ENCODE data around the gene KLF17.

The KLF17 gene

DNA sequence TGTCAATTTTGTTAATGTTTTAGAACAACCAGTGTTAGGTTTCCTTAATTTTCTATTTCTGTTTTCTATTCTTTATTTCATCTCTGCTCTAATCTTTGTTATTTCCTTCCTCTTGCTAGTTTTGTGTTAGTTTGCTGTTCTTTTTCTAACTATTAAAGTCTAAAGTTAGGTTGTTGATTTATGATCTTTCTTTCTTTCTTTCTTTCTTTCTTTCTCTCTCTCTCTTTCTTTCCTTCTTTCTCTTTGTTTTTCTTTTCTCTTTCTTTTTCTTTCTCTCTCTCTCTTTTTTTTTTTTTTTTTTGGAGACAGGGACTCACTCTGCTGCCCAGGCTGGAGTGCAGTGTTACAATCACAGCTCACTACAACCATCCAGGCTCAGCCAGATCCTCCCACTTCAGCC lies 40.2 kb downstream of the KLF17 start:
- Histone ChIP-seq H3K27me3 (no peaks in the 10 kb centered on the region), H3K4me1 (ENCODE audit: control insufficient read depth in 1 of 2, insufficient read depth in 1 of 2, low read depth in 1 of 2, low read length in 1 of 2) (no peaks in the 10 kb centered on the region), H3K9me3 (no peaks in the 10 kb centered on the region), H3K27ac (no peak overlapping the region), H3K36me3 (no peaks in the 10 kb centered on the region), H3K4me3 (ENCODE audit: low read depth in 1 of 2, low read length in 1 of 2) (no peak overlapping the region)
- TF ChIP-seq, protein P1, sequence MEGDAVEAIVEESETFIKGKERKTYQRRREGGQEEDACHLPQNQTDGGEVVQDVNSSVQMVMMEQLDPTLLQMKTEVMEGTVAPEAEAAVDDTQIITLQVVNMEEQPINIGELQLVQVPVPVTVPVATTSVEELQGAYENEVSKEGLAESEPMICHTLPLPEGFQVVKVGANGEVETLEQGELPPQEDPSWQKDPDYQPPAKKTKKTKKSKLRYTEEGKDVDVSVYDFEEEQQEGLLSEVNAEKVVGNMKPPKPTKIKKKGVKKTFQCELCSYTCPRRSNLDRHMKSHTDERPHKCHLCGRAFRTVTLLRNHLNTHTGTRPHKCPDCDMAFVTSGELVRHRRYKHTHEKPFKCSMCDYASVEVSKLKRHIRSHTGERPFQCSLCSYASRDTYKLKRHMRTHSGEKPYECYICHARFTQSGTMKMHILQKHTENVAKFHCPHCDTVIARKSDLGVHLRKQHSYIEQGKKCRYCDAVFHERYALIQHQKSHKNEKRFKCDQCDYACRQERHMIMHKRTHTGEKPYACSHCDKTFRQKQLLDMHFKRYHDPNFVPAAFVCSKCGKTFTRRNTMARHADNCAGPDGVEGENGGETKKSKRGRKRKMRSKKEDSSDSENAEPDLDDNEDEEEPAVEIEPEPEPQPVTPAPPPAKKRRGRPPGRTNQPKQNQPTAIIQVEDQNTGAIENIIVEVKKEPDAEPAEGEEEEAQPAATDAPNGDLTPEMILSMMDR (IDR thresholded peaks at IDR 0.05), result no peak

DNA sequence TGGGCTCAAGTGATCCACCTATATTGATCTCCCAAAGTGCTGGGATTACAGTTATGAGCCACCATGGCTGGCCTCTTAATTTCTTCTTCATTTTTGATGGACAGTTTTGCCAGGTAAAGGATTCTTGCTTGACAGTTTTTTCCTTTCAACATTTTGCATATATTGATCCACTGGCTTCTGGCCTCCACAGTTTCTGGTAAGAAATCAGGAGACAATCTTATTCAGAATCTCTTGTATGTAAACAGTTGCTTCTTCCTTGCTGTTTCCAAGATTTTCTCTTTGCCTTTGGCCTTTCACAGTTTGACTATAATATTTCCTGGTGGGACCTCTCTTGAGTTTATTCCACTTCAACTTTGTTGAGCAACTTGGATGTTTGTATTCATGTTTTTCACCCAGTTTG lies 42.9 kb downstream of the KLF17 start:
- H3K36me3 ChIP-seq, result no peaks in the 10 kb centered on the region
- H3K4me3 ChIP-seq (ENCODE audit: low read depth in 1 of 2, low read length in 1 of 2), result no peak overlapping the region
- no peak overlapping the region for H3K27ac ChIP-seq
- TF ChIP-seq, protein P1 (IDR thresholded peaks at IDR 0.05), result no peak
- H3K9me3 ChIP-seq, result no peaks in the 10 kb centered on the region
- H3K27me3 ChIP-seq, result no peaks in the 10 kb centered on the region
- H3K4me1 ChIP-seq (ENCODE audit: control insufficient read depth in 1 of 2, insufficient read depth in 1 of 2, low read depth in 1 of 2, low read length in 1 of 2), result no peaks in the 10 kb centered on the region

DNA sequence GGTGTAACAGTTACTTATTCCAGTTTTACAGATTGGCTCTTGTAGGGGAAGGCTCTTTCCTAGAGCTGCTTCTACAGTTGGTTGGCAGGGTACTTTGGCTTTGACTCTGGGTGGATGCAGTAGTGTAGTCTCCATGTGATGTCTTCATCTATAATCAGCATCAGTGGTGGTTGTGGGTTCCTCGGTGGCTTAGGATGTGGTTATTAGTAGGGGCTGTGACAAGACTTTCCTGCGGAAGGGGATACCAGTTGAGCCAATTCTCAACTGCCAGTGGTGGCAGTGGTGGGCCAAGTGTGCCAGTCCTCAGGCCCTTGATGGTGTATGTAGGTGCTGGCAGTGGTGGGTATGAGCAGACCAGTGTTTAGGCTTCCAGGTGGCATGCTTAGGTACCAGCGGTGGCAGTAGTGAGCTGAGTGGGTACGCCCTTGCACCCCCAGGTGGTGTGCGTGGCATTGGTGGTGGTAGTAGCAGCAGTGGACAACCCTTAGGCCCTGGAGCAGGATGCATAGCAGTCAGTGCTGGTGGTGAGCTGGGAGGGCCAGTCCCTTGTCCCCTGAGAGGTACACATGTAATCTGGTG lies 50.0 kb downstream of the KLF17 start:
- Histone ChIP-seq H3K27ac (no peak overlapping the region), H3K4me3 (ENCODE audit: low read depth in 1 of 2, low read length in 1 of 2) (no peak overlapping the region), H3K9me3 (no peaks in the 10 kb centered on the region), H3K36me3 (no peaks in the 10 kb centered on the region), H3K4me1 (ENCODE audit: control insufficient read depth in 1 of 2, insufficient read depth in 1 of 2, low read depth in 1 of 2, low read length in 1 of 2) (no peaks in the 10 kb centered on the region), H3K27me3 (no peaks in the 10 kb centered on the region)
- TF ChIP-seq, protein P1 (IDR thresholded peaks at IDR 0.05), result no peak

DNA sequence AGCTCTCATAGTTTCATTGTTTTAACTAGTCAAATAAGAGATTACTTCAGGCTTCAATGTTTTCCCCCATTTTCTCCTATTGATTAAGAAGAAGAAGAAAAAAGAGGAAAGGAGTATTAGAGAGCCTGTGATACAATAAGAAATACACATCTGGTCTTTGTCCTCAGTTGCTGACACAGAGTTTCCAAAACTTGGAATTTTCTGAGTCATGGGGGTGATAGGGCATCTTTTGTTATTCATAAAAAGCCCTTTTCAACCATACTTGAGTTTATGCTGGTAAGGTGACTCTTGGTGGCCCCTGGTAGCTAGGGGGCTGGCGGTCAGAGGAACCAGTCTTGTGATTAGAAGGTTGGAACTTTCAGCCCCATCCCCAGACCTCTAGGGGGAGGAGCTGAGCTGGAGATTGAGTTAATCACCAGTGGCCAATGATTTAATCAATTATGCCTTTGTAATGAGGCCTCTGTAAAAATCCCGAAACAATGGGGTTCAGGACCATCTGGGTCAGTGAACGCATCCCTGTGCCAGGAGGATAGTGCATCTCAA lies 51.7 kb downstream of the KLF17 start:
- Histone ChIP-seq H3K9me3 (no peaks in the 10 kb centered on the region), H3K27me3 (no peaks in the 10 kb centered on the region), H3K36me3 (no peaks in the 10 kb centered on the region), H3K27ac (no peak overlapping the region), H3K4me1 (ENCODE audit: control insufficient read depth in 1 of 2, insufficient read depth in 1 of 2, low read depth in 1 of 2, low read length in 1 of 2) (no peaks in the 10 kb centered on the region), H3K4me3 (ENCODE audit: low read depth in 1 of 2, low read length in 1 of 2) (no peak overlapping the region)
- TF ChIP-seq, protein P1 (IDR thresholded peaks at IDR 0.05), result no peak

DNA sequence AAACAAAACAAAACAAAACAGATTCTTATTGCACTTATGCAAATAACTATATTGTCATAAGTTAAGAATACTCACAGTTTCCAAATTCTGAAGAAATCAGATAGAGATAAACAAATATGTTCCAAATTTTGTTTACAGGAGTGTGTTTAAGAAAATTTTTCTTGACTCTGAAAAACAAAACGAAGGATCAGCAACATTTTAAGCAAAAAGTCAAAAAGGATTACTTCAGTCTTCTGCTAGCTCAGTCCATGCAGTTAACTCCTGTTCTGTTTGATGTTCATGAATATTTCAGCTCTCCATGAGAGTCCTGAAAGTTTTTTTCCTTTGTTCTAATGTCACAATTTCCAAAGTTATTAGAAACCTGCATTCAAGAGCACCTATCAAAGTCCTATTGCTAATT lies 56.0 kb downstream of the KLF17 start:
- no peak overlapping the region for H3K4me3 ChIP-seq (ENCODE audit: low read depth in 1 of 2, low read length in 1 of 2)
- no peaks in the 10 kb centered on the region for H3K9me3 ChIP-seq
- H3K27me3 ChIP-seq, result no peaks in the 10 kb centered on the region
- no peak overlapping the region for H3K27ac ChIP-seq
- no peaks in the 10 kb centered on the region for H3K36me3 ChIP-seq
- TF ChIP-seq, protein P1 (IDR thresholded peaks at IDR 0.05), result no peak
- no peaks in the 10 kb centered on the region for H3K4me1 ChIP-seq (ENCODE audit: control insufficient read depth in 1 of 2, insufficient read depth in 1 of 2, low read depth in 1 of 2, low read length in 1 of 2)

Measured in neutrophil (primary cell).